Panc1 (cell line): Measurements from ENCODE around the gene TMEM132E.

Experiments
- SIN3A ChIP-seq: IDR thresholded peaks from 2 replicates; pipeline ENCODE4 v1.6.1; 2012; ENCODE audit warnings: low read depth, mild to moderate bottlenecking, low read length, moderate library complexity, borderline replicate concordance; ENCODE audit not compliant: insufficient read depth
- TF ChIP-seq, protein P1 (sequence below): fragments of 450-650 bp; IDR thresholded peaks from 2 replicates; pipeline ENCODE4 v1.5.1; 2017; ENCODE audit warnings: mild to moderate bottlenecking

DNA sequence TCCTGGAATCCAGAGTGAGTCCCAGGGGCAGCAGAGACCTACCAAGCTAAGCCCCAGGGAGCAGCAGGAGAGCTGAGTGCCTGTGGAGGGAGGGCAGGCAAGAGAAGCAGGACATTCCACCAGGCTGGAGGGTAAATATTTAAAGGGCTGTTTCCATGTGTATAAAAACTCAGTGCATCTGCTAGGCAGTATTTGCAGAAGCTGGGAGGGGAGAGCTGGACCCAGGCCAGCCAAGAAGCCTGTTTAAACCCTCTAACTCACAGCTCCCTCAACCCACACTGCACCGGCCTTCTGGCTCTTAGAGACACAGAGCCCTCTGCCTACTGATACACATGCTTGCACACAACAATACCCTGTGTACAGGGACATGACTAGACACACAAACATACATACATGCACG lies 22.5 kb upstream of the TMEM132E start:
- TF ChIP-seq, protein P1, sequence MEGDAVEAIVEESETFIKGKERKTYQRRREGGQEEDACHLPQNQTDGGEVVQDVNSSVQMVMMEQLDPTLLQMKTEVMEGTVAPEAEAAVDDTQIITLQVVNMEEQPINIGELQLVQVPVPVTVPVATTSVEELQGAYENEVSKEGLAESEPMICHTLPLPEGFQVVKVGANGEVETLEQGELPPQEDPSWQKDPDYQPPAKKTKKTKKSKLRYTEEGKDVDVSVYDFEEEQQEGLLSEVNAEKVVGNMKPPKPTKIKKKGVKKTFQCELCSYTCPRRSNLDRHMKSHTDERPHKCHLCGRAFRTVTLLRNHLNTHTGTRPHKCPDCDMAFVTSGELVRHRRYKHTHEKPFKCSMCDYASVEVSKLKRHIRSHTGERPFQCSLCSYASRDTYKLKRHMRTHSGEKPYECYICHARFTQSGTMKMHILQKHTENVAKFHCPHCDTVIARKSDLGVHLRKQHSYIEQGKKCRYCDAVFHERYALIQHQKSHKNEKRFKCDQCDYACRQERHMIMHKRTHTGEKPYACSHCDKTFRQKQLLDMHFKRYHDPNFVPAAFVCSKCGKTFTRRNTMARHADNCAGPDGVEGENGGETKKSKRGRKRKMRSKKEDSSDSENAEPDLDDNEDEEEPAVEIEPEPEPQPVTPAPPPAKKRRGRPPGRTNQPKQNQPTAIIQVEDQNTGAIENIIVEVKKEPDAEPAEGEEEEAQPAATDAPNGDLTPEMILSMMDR = no peak
- TF ChIP-seq SIN3A = no peak
